PC-3 (cell line): Measurements from ENCODE around the gene RASL11B. TPM values are rescaled to one million over a fixed set of nuclear protein-coding genes. Genes with fewer than 3 reads are reported as not detected.

ENCODE experiments used
- ATAC-seq: fragments of 200-7000 bp; cut with Tn5 transposase; 2 replicates; pipeline ENCODE4 v1.9.1; 2020; ENCODE audit warnings: mild to moderate bottlenecking, moderate library complexity
- BruUV-seq: library from RNA; stranded (reverse); fragments of 400-500 nt; replicated peaks from 2 replicates; lab custom pipeline; 2021; lab: Mats Ljungman, UMichigan
- CTCF ChIA-PET: fragments of 300-600 bp; sonication (Branson Sonifier 250); formaldehyde crosslinking; loops from one replicate; lab custom pipeline; 2022; ENCODE audit warnings: antibody characterized with exemption; lab: Charles Lee
- POLR2A ChIA-PET: fragments of 300-600 bp; sonication (Branson Sonifier 250); formaldehyde crosslinking; loops from one replicate; lab custom pipeline; 2022; ENCODE audit warnings: antibody characterized with exemption; ENCODE audit not compliant: unreplicated experiment; lab: Charles Lee
- DNase-seq: peaks from one replicate; pipeline ENCODE4 v3.0.0-alpha.2; 2015
- H2AFZ ChIP-seq: fragments of 300-600 bp; sonication (generic); 2 replicates; pipeline ENCODE4 v1.6.0; 2016; ENCODE audit warnings: antibody characterized with exemption, low read length
- H3F3A ChIP-seq: fragments of 300-600 bp; sonication (generic); one replicate; pipeline ENCODE4 v1.6.0; 2017; ENCODE audit warnings: antibody characterized with exemption, low read length, control low read depth, mild to moderate bottlenecking; ENCODE audit not compliant: unreplicated experiment
- H3K27ac ChIP-seq: fragments of 300-600 bp; sonication (generic); 2 replicates; pipeline ENCODE4 v1.5.1; 2016; ENCODE audit warnings: mild to moderate bottlenecking, low read length
- H3K27me3 ChIP-seq: fragments of 300-600 bp; sonication (generic); 2 replicates; pipeline ENCODE4 v1.6.1; 2016; ENCODE audit warnings: low read length, mixed read lengths
- H3K36me3 ChIP-seq: fragments of 300-600 bp; sonication (generic); 2 replicates; pipeline ENCODE4 v1.6.1; 2016; ENCODE audit warnings: low read depth, mixed run types, low read length, mixed read lengths
- H3K4me1 ChIP-seq: fragments of 300-600 bp; sonication (generic); 2 replicates; pipeline ENCODE4 v1.5.1; 2016; ENCODE audit warnings: low read length; ENCODE audit not compliant: insufficient read depth
- H3K4me2 ChIP-seq: fragments of 300-600 bp; sonication (generic); 2 replicates; pipeline ENCODE4 v1.6.0; 2016; ENCODE audit warnings: low read length
- H3K4me3 ChIP-seq: fragments of 300-600 bp; sonication (generic); 2 replicates; pipeline ENCODE4 v1.5.1; 2016; ENCODE audit warnings: mild to moderate bottlenecking, low read length, mixed read lengths
- H3K79me2 ChIP-seq: fragments of 300-600 bp; sonication (generic); 2 replicates; pipeline ENCODE4 v1.6.1; 2017; ENCODE audit warnings: low read length, mixed read lengths
- H3K9ac ChIP-seq: fragments of 300-600 bp; sonication (generic); 2 replicates; pipeline ENCODE4 v1.6.0; 2016; ENCODE audit warnings: mild to moderate bottlenecking, low read length
- H3K9me2 ChIP-seq: fragments of 300-600 bp; sonication (generic); replicated peaks from 2 replicates; pipeline ENCODE4 v1.6.1; 2016; ENCODE audit warnings: mixed run types, low read length, mixed read lengths
- H3K9me3 ChIP-seq: fragments of 300-600 bp; sonication (generic); 2 replicates; pipeline ENCODE4 v1.6.1; 2016; ENCODE audit warnings: low read length, mixed read lengths
- H4K20me1 ChIP-seq: fragments of 300-600 bp; sonication (generic); 2 replicates; pipeline ENCODE4 v1.6.1; 2016; ENCODE audit warnings: low read length, mixed read lengths
- CTCF ChIP-seq: fragments of 300-600 bp; sonication (generic); conservative IDR thresholded peaks from 2 replicates; pipeline ENCODE4 v1.5.1; 2017; ENCODE audit warnings: antibody characterized with exemption, low read depth, mild to moderate bottlenecking, low read length
- EZH2 ChIP-seq: fragments of 300-600 bp; sonication (generic); IDR thresholded peaks from one replicate; pipeline ENCODE4 v1.6.1; 2017; ENCODE audit warnings: antibody characterized with exemption, mild to moderate bottlenecking, low read length; ENCODE audit not compliant: unreplicated experiment
- EZH2phosphoT487 ChIP-seq: fragments of 300-600 bp; sonication (generic); IDR thresholded peaks from 2 replicates; pipeline ENCODE4 v1.6.1; 2018; ENCODE audit warnings: mild to moderate bottlenecking, antibody characterized with exemption, low read length, borderline replicate concordance
- intact Hi-C: fragments of 100-400 bp; cut with micrococcal nuclease; formaldehyde crosslinking; loops from 2 replicates; pipeline ENCODE4 v1.9.0; 2023
- total RNA-seq: library from RNA; depleted of rRNA; stranded (reverse); fragments of >200 nt; gene quantifications from 2 replicates; pipeline ENCODE4 v1.2.3, GENCODE V29; 2014

Gene RASL11B
- total RNA-seq, 1 experiment from 2014 or later, result 0.07 TPM

DNA sequence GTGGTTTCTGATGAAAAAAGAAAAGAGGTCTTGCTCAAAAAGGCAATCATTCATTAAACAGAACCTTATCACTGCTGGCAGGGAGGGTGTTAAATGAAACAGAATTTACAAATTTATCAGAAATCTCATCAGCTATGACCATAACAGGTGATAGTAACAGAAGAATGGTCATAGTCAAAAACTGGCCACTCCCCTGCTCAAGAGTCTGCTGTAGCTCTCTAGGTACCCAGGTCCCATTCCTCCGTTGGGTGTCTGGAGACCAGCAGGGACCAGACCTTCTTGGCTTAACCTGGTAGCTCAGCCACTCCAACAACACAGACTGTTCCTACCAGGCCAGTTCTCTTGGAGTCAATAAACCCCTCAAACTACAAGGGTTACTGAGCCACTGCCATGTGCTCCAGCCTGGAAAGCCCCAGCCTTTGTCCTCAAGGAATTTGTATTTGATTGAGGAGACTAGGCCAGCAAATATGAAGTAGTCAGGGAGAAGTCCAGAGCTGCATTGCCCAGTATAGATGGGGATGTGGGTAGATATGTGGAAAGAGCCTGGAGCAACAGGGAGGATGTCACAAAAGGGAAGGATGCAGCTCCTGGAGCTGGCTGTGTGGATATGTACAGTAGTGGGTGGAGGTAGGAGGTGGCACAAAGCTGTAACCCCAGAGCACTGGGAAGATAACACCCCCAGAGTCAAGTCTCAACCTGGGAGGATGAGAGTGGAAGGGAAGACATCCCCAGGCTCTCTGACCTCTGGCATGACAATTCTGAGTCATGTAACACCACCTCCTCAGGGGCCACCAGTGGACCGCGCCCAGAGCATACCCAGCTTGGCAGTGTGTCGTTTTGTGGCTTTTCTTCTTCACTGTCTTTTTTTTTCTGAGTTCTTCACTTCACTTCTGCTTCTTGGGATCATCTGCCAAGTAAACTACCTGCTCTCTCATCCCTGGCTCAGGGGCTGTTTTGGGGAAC lies 21.9 kb downstream of the RASL11B start:
- no peaks in the 10 kb centered on the region for H3K9me2 ChIP-seq
- H4K20me1 ChIP-seq, result no peaks in the 10 kb centered on the region
- H2AFZ ChIP-seq, result no peak overlapping the region
- no peaks in the 10 kb centered on the region for H3K27me3 ChIP-seq
- no peak overlapping the region for H3K9ac ChIP-seq
- no TSS peak for BruUV-seq
- ChIA-PET POLR2A (no interaction called here), CTCF (no interaction called here)
- TF ChIP-seq CTCF, result no peak
- no peak for TF ChIP-seq EZH2
- TF ChIP-seq EZH2phosphoT487, result no peak
- no peaks in the 10 kb centered on the region for H3K36me3 ChIP-seq
- H3K27ac ChIP-seq, result no peak overlapping the region
- H3K9me3 ChIP-seq, result no peaks in the 10 kb centered on the region
- no peak overlapping the region for H3K4me2 ChIP-seq
- DNase-seq, result peak; percentile 33
- H3F3A ChIP-seq, result no peaks in the 10 kb centered on the region
- no peak overlapping the region for H3K4me3 ChIP-seq
- H3K4me1 ChIP-seq, result peaks cover 24% of the 10 kb centered on the region
- no peaks in the 10 kb centered on the region for H3K79me2 ChIP-seq
- peak; percentile 68 for ATAC-seq
- intact Hi-C loops, result no loop called here

DNA sequence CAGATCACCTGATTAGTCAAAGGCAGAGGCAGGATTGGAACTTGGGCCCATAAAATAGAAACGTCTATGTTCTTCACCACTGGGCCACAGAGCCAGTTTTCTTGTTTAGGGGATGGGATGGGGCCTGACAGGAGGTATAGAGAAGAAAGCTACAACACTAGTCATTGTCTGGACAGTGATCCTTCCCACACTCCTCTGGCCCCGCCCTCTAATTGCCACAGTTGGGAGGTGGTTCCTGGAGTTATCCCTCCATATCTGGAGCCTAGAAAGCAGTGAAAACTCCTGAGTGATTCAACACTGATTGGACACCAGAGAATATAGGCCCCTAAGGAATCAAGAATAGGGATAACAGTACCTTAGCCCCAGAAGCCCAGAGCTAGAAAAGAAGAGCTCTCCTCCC lies 22.9 kb downstream of the RASL11B start:
- peaks cover 24% of the 10 kb centered on the region for H3K4me1 ChIP-seq
- H3F3A ChIP-seq, result no peaks in the 10 kb centered on the region
- ATAC-seq (peak; percentile 20; the same call in 1 of the 2 replicates), DNase-seq (no peak)
- ChIA-PET POLR2A (no interaction called here), CTCF (no interaction called here)
- H3K9me2 ChIP-seq, result no peaks in the 10 kb centered on the region
- no TSS peak for BruUV-seq
- intact Hi-C loops, result no loop called here
- no peak overlapping the region for H3K4me2 ChIP-seq
- no peaks in the 10 kb centered on the region for H3K79me2 ChIP-seq
- no peak overlapping the region for H3K27ac ChIP-seq
- TF ChIP-seq EZH2phosphoT487 (no peak), EZH2 (no peak), CTCF (no peak)
- no peak overlapping the region for H3K4me3 ChIP-seq
- H2AFZ ChIP-seq, result no peak overlapping the region
- H3K9me3 ChIP-seq, result no peaks in the 10 kb centered on the region
- H3K9ac ChIP-seq, result no peak overlapping the region
- H4K20me1 ChIP-seq, result no peaks in the 10 kb centered on the region
- H3K27me3 ChIP-seq, result no peaks in the 10 kb centered on the region
- no peaks in the 10 kb centered on the region for H3K36me3 ChIP-seq

- no peak for DNase-seq
- peaks cover 9% of the 10 kb centered on the region for H3K4me1 ChIP-seq
- H4K20me1 ChIP-seq, result no peaks in the 10 kb centered on the region
- TF ChIP-seq CTCF, result no peak
- TF ChIP-seq EZH2phosphoT487, result no peak
- no peak for TF ChIP-seq EZH2
- ATAC-seq, result no peak
- H3K79me2 ChIP-seq, result no peaks in the 10 kb centered on the region
- no peaks in the 10 kb centered on the region for H3K36me3 ChIP-seq
- CTCF ChIA-PET, result no interaction called here
- H3K9ac ChIP-seq, result no peak overlapping the region
- H3K9me3 ChIP-seq, result no peaks in the 10 kb centered on the region
- H3K9me2 ChIP-seq, result no peaks in the 10 kb centered on the region
- H3K4me2 ChIP-seq, result no peak overlapping the region
- POLR2A ChIA-PET, result no interaction called here
- H3K27ac ChIP-seq, result no peak overlapping the region
- no peak overlapping the region for H2AFZ ChIP-seq
- no peaks in the 10 kb centered on the region for H3K27me3 ChIP-seq
- intact Hi-C loops, result no loop called here
- no peak overlapping the region for H3K4me3 ChIP-seq
- no TSS peak for BruUV-seq
- no peaks in the 10 kb centered on the region for H3F3A ChIP-seq
Measured at GRCh38 chr4:52889354-52889753, 27.2 kb downstream of the RASL11B start.
